Peyer's patch (tissue), 4 donors: ENCODE results near the gene PFDN2.

Experiments used
- POLR2A ChIP-seq, 2 donors: fragments of 450-650 bp; IDR thresholded peaks; one replicate each; pipeline ENCODE4 v1.5.1; 2017; ENCODE audit warnings: antibody characterized with exemption in 2 of 2, mild to moderate bottlenecking in 2 of 2, moderate library complexity in 2 of 2
- TF ChIP-seq, protein P1 (sequence below), 6 experiments: fragments of 450-650 bp in 4 of 6; fragments of 200-600 bp in 2 of 6; sonication (generic) in 1 of 6; IDR thresholded peaks; one replicate each; pipeline ENCODE4 v1.5.1; 2017 to 2019; ENCODE audit warnings: antibody characterized with exemption in 6 of 6, mild to moderate bottlenecking in 3 of 6, moderate library complexity in 1 of 6

DNA sequence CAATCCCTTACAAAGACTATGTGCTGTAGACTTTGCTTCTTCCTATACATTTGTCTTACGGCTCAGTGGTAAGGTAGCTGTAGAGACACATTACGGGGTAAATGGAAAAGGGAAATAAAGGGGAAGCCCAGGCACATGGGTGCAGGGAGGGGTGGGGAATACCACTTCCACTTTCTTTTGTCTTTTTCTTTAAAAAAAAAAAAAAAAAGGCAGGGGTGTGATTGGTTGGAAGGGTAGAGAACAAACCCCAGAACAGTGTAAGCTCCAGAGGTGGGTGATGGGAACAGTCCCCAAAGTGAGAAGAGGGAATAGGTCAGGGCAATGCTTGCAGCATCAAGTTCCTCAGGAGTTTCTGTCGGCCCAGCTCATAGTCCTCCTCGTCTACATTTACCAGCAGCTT is 4.0 kb upstream of the PFDN2 start:
- TF ChIP-seq, protein P1, sequence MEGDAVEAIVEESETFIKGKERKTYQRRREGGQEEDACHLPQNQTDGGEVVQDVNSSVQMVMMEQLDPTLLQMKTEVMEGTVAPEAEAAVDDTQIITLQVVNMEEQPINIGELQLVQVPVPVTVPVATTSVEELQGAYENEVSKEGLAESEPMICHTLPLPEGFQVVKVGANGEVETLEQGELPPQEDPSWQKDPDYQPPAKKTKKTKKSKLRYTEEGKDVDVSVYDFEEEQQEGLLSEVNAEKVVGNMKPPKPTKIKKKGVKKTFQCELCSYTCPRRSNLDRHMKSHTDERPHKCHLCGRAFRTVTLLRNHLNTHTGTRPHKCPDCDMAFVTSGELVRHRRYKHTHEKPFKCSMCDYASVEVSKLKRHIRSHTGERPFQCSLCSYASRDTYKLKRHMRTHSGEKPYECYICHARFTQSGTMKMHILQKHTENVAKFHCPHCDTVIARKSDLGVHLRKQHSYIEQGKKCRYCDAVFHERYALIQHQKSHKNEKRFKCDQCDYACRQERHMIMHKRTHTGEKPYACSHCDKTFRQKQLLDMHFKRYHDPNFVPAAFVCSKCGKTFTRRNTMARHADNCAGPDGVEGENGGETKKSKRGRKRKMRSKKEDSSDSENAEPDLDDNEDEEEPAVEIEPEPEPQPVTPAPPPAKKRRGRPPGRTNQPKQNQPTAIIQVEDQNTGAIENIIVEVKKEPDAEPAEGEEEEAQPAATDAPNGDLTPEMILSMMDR (IDR thresholded peaks at IDR 0.05), result no peak
- TF ChIP-seq POLR2A (IDR thresholded peaks at IDR 0.05), result no peak
